ENCODE measurements around the gene FOXI1. TPM values are rescaled to one million over a fixed set of nuclear protein-coding genes. Genes with fewer than 3 reads are reported as not detected.
A peak's percentile ranks its signal among the peaks of the same experiment; 100 is the strongest.

FOXI1 gene
- total RNA-seq, 1 donor from 2014 or later, result not detected

GRCh38 chr5:170148430-170149205 lies 42.9 kb downstream of the FOXI1 start:
- Mint-ChIP-seq H3K4me1 (ENCODE audit: unreplicated experiment) (no peaks in the 10 kb centered on the region), H3K36me3 (no peaks in the 10 kb centered on the region), H3K9me3 (no peaks in the 10 kb centered on the region), H3K27me3 (peaks cover 11% of the 10 kb centered on the region), H3K27ac (no peak overlapping the region), H3K4me3 (no peak overlapping the region)
- peak; percentile 57 for DNase-seq (ENCODE audit: extremely low spot score, unreplicated experiment)
- no peak for TF ChIP-seq CTCF (conservative IDR thresholded peaks at IDR 0.05)

GRCh38 chr5:170149206-170149515 lies 43.5 kb downstream of the FOXI1 start:
- H3K4me1 Mint-ChIP-seq (ENCODE audit: unreplicated experiment), result no peaks in the 10 kb centered on the region
- DNase-seq (ENCODE audit: extremely low spot score, unreplicated experiment), result peak; percentile 20
- no peaks in the 10 kb centered on the region for H3K9me3 Mint-ChIP-seq
- H3K4me3 Mint-ChIP-seq, result no peak overlapping the region
- no peak for TF ChIP-seq CTCF (conservative IDR thresholded peaks at IDR 0.05)
- H3K36me3 Mint-ChIP-seq, result no peaks in the 10 kb centered on the region
- peaks cover 11% of the 10 kb centered on the region for H3K27me3 Mint-ChIP-seq
- no peak overlapping the region for H3K27ac Mint-ChIP-seq

- Mint-ChIP-seq H3K4me3 (no peak overlapping the region), H3K9me3 (no peaks in the 10 kb centered on the region)
- DNase-seq (ENCODE audit: extremely low spot score, unreplicated experiment), result no peak
Observed at GRCh38 chr5:170150713-170151096, 45.0 kb downstream of the FOXI1 start.

GRCh38 chr5:170151097-170151831 lies 45.6 kb downstream of the FOXI1 start:
- H3K9me3 Mint-ChIP-seq, result no peaks in the 10 kb centered on the region
- peaks cover 8% of the 10 kb centered on the region for H3K27me3 Mint-ChIP-seq
- H3K4me3 Mint-ChIP-seq, result no peak overlapping the region
- H3K36me3 Mint-ChIP-seq, result no peaks in the 10 kb centered on the region
- peak; percentile 64 for DNase-seq (ENCODE audit: extremely low spot score, unreplicated experiment)
- H3K27ac Mint-ChIP-seq, result peak overlapping the region; percentile 87
- no peak for TF ChIP-seq CTCF (conservative IDR thresholded peaks at IDR 0.05)
- H3K4me1 Mint-ChIP-seq (ENCODE audit: unreplicated experiment), result no peaks in the 10 kb centered on the region

More at GRCh38 chr5:170150713-170151096, 45.0 kb downstream of the FOXI1 start:
- H3K36me3 Mint-ChIP-seq, result no peaks in the 10 kb centered on the region
- H3K4me1 Mint-ChIP-seq (ENCODE audit: unreplicated experiment), result no peaks in the 10 kb centered on the region
- H3K27me3 Mint-ChIP-seq, result peaks cover 8% of the 10 kb centered on the region
- H3K27ac Mint-ChIP-seq, result peak overlapping the region; percentile 87
- no peak for TF ChIP-seq CTCF (conservative IDR thresholded peaks at IDR 0.05)

- H3K4me3 Mint-ChIP-seq, result no peak overlapping the region
- H3K4me1 Mint-ChIP-seq (ENCODE audit: unreplicated experiment), result no peaks in the 10 kb centered on the region
- H3K27me3 Mint-ChIP-seq, result peaks cover 4% of the 10 kb centered on the region
- no peak for TF ChIP-seq CTCF (conservative IDR thresholded peaks at IDR 0.05)
- H3K36me3 Mint-ChIP-seq, result no peaks in the 10 kb centered on the region
- no peak overlapping the region for H3K27ac Mint-ChIP-seq
- no peak for DNase-seq (ENCODE audit: extremely low spot score, unreplicated experiment)
- no peaks in the 10 kb centered on the region for H3K9me3 Mint-ChIP-seq
Observed at GRCh38 chr5:170152767-170153166, 47.1 kb downstream of the FOXI1 start.

Data from type B pancreatic cell (in vitro differentiated cells).